GM23248 (cell line): ENCODE results near the gene MAT2A. TPM values are rescaled to one million over a fixed set of nuclear protein-coding genes. Genes with fewer than 3 reads are reported as not detected.
"Not testable (repeated sequence)": the region's sequence is repeated elsewhere in the genome, so short reads cannot be mapped to it uniquely, and the experiment has no call there.

Experiments
- DNase-seq: peaks from one replicate; pipeline ENCODE4 v3.0.0-alpha.2; 2015
- H2AFZ ChIP-seq: fragments of 200-600 bp; sonication (generic); 2 replicates; pipeline ENCODE4 v1.6.1; 2016; ENCODE audit warnings: antibody characterized with exemption
- H3F3A ChIP-seq: fragments of 200-600 bp; sonication (generic); 2 replicates; pipeline ENCODE4 v1.6.1; 2016; ENCODE audit warnings: mild to moderate bottlenecking, antibody characterized with exemption, mixed run types; ENCODE audit not compliant: insufficient read depth
- H3K27ac ChIP-seq: fragments of 200-600 bp; sonication (generic); 2 replicates; pipeline ENCODE4 v1.5.1; 2016; ENCODE audit warnings: mild to moderate bottlenecking
- H3K27me3 ChIP-seq: fragments of 200-600 bp; sonication (generic); replicated peaks from 2 replicates; pipeline ENCODE4 v1.6.1; 2016; ENCODE audit warnings: mild to moderate bottlenecking; ENCODE audit not compliant: insufficient read depth
- H3K36me3 ChIP-seq: fragments of 200-600 bp; sonication (generic); 2 replicates; pipeline ENCODE4 v1.6.1; 2016; ENCODE audit warnings: low read depth, mild to moderate bottlenecking
- H3K4me1 ChIP-seq: fragments of 200-600 bp; sonication (generic); 2 replicates; pipeline ENCODE4 v1.6.1; 2016; ENCODE audit warnings: mild to moderate bottlenecking; ENCODE audit not compliant: insufficient read depth
- H3K4me2 ChIP-seq: fragments of 200-600 bp; sonication (generic); one replicate; pipeline ENCODE4 v1.6.1; 2016; ENCODE audit warnings: mild to moderate bottlenecking; ENCODE audit not compliant: unreplicated experiment
- H3K4me3 ChIP-seq: fragments of 200-600 bp; sonication (generic); 2 replicates; pipeline ENCODE4 v1.5.1; 2016; ENCODE audit warnings: mild to moderate bottlenecking
- H3K79me2 ChIP-seq: fragments of 200-600 bp; sonication (generic); 2 replicates; pipeline ENCODE4 v1.6.1; 2016; ENCODE audit warnings: mild to moderate bottlenecking; ENCODE audit not compliant: insufficient read depth
- H3K9ac ChIP-seq: fragments of 200-600 bp; sonication (generic); 2 replicates; pipeline ENCODE4 v1.6.1; 2016; ENCODE audit warnings: mild to moderate bottlenecking
- H3K9me2 ChIP-seq: fragments of 200-600 bp; sonication (generic); 2 replicates; pipeline ENCODE4 v1.6.1; 2016; ENCODE audit warnings: mixed run types, mild to moderate bottlenecking, moderate library complexity; ENCODE audit not compliant: insufficient read depth
- H3K9me3 ChIP-seq: fragments of 200-600 bp; sonication (generic); one replicate; pipeline ENCODE4 v1.6.1; 2017; ENCODE audit warnings: low read depth
- H4K20me1 ChIP-seq: fragments of 200-600 bp; sonication (generic); 2 replicates; pipeline ENCODE4 v1.6.0; 2016; ENCODE audit not compliant: insufficient read depth
- EZH2 ChIP-seq: fragments of 200-600 bp; sonication (generic); IDR thresholded peaks from 2 replicates; pipeline ENCODE4 v1.6.1; 2018; ENCODE audit warnings: antibody characterized with exemption, mild to moderate bottlenecking; ENCODE audit not compliant: insufficient read depth, poor library complexity, severe bottlenecking
- EZH2phosphoT487 ChIP-seq: fragments of 200-600 bp; sonication (generic); IDR thresholded peaks from 2 replicates; pipeline ENCODE4 v1.6.1; 2018; ENCODE audit warnings: antibody characterized with exemption, moderate library complexity, mild to moderate bottlenecking, low read depth; ENCODE audit not compliant: insufficient read depth
- WGBS, 2 experiments: methylation state at CpG; one replicate each; pipeline ENCODE4 v1.1.6; 2015 to 2017; ENCODE audit warnings: low lambda C conversion rate in 2 of 2, low coverage in 1 of 2; ENCODE audit errors: missing lambda C conversion rate in 2 of 2; 5-methylcytosine and 5-hydroxymethylcytosine counted together
- in situ Hi-C: fragments of 300-500 bp; cut with MboI; formaldehyde crosslinking; loops from 2 replicates; pipeline ENCODE4 v1.15.0; 2020
- polyA plus RNA-seq: library from polyadenylated mRNA; unstranded; fragments of >200 nt; fragmentation: Nextera tagmentation; extraction: Ambion mirVana; gene quantifications from 2 replicates; pipeline ENCODE4 v1.2.1, GENCODE V29; 2016
- small RNA-seq: library from RNA; depleted of rRNA; stranded (forward); fragments of <200 nt; gene quantifications from one replicate; pipeline ENCODE3, GENCODE V24; 2014; ENCODE audit warnings: low read depth, low replicate concordance
- total RNA-seq: library from RNA; depleted of rRNA; stranded (reverse); fragments of >200 nt; shearing (Covaris generic); gene quantifications from 2 replicates; pipeline ENCODE4 v1.2.3, GENCODE V29; 2014; rRNA removed

MAT2A gene
- total and polyA plus RNA-seq, 2 experiments from 2014 or later, result 104 to 217 TPM

- 85 to 90% methylated on average over 12 of the region's 12 CpGs for WGBS, 2 experiments
- Histone ChIP-seq H3K4me2 (no peak overlapping the region), H3K4me1 (peaks cover 41% of the 10 kb centered on the region)
These were observed 52.6 kb downstream of the MAT2A start for GRCh38 chr2:85591563-85591962.

GRCh38 chr2:85592299-85592698, 53.3 kb downstream of the MAT2A start:
- H3K4me2 ChIP-seq, H3K9ac ChIP-seq, H3K4me3 ChIP-seq, H4K20me1 ChIP-seq, H3K36me3 ChIP-seq, in situ Hi-C loops, H2AFZ ChIP-seq, H3K9me3 ChIP-seq, H3K9me2 ChIP-seq, DNase-seq, H3K27me3 ChIP-seq: not testable (repeated sequence)
- peaks cover 40% of the 10 kb centered on the region for H3F3A ChIP-seq
- peak overlapping the region; percentile 96; the same call in 1 of the 2 replicates for H3K27ac ChIP-seq
- 92% methylated on average over 9 of the region's 9 CpGs for WGBS, 2 experiments
- H3K79me2 ChIP-seq, result peaks cover 73% of the 10 kb centered on the region
- peaks cover 47% of the 10 kb centered on the region for H3K4me1 ChIP-seq

More at GRCh38 chr2:85591563-85591962, 52.6 kb downstream of the MAT2A start:
- H3K36me3 ChIP-seq, result no peaks in the 10 kb centered on the region
- no peaks in the 10 kb centered on the region for H3K9me3 ChIP-seq
- peak overlapping the region; percentile 96 for H3K27ac ChIP-seq
- H2AFZ ChIP-seq, result no peak overlapping the region
- no peaks in the 10 kb centered on the region for H3K9me2 ChIP-seq
- peaks cover 73% of the 10 kb centered on the region for H3K79me2 ChIP-seq
- no peaks in the 10 kb centered on the region for H3K27me3 ChIP-seq
- TF ChIP-seq EZH2phosphoT487, result no peak
- TF ChIP-seq EZH2, result no peak
- H3K4me3 ChIP-seq, result no peak overlapping the region
- no peaks in the 10 kb centered on the region for H4K20me1 ChIP-seq
- peak overlapping the region; percentile 77 for H3K9ac ChIP-seq
- no peak for DNase-seq
- in situ Hi-C loops, result no loop called here
- H3F3A ChIP-seq, result peaks cover 40% of the 10 kb centered on the region

GRCh38 chr2:85593023-85593422, 54.1 kb downstream of the MAT2A start:
- Histone ChIP-seq H3K4me3 (no peak overlapping the region), H3K27me3 (no peaks in the 10 kb centered on the region), H2AFZ (no peak overlapping the region), H3K4me2 (no peak overlapping the region), H3K9ac (no peak overlapping the region), H3K36me3 (peaks cover 6% of the 10 kb centered on the region; the same call in 1 of the 2 replicates), H3K4me1 (peaks cover 47% of the 10 kb centered on the region), H3K9me3 (no peaks in the 10 kb centered on the region), H3K27ac (no peak overlapping the region), H4K20me1 (no peaks in the 10 kb centered on the region), H3F3A (peaks cover 40% of the 10 kb centered on the region), H3K9me2 (no peaks in the 10 kb centered on the region), H3K79me2 (peaks cover 73% of the 10 kb centered on the region)
- TF ChIP-seq EZH2 (no peak), EZH2phosphoT487 (no peak)
- WGBS, 2 experiments, result 60 to 64% methylated on average over 3 of the region's 3 CpGs
- DNase-seq, result no peak
- in situ Hi-C loops, result no loop called here

Small RNA genes lying within 50 kb of the gene (small RNA-seq; reads per million reads assigned to genes)
- not detected for gene RN7SL126P

Other genes starting within 250 kb of the MAT2A start
- gene TGOLN2, start 211.2 kb upstream of the MAT2A start, total RNA-seq, result 96.8 and 125 TPM in 2 replicates
- gene TGOLN2, start 211.2 kb upstream of the MAT2A start, polyA plus RNA-seq, result 117 and 118 TPM in 2 replicates
- gene RETSAT, start 184.6 kb upstream of the MAT2A start, total RNA-seq, result 46.0 and 68.6 TPM in 2 replicates
- 15.6 and 20.4 TPM in 2 replicates for gene RETSAT, start 184.6 kb upstream of the MAT2A start, polyA plus RNA-seq
- 15.4 and 23.8 TPM in 2 replicates for gene ELMOD3, start 184.4 kb upstream of the MAT2A start, total RNA-seq
- 12.8 and 15.3 TPM in 2 replicates for gene ELMOD3, start 184.4 kb upstream of the MAT2A start, polyA plus RNA-seq
- gene CAPG, start 128.8 kb upstream of the MAT2A start, total RNA-seq, result 223 and 249 TPM in 2 replicates
- gene CAPG, start 128.8 kb upstream of the MAT2A start, polyA plus RNA-seq, result 346 and 384 TPM in 2 replicates
- not detected in 2 replicates for gene SH2D6, start 120.5 kb upstream of the MAT2A start, total RNA-seq
- gene SH2D6, start 120.5 kb upstream of the MAT2A start, polyA plus RNA-seq, result 0.31 TPM in 1 of 2 replicates, not detected in the other
- gene GGCX, start 22.3 kb downstream of the MAT2A start, total RNA-seq, result 74.7 and 81.3 TPM in 2 replicates
- gene GGCX, start 22.3 kb downstream of the MAT2A start, polyA plus RNA-seq, result 62.7 and 65.4 TPM in 2 replicates
- gene VAMP8, start 38.4 kb downstream of the MAT2A start, total RNA-seq, result 1.7 TPM in 1 of 2 replicates, not detected in the other
- 1.0 and 1.2 TPM in 2 replicates for gene VAMP8, start 38.4 kb downstream of the MAT2A start, polyA plus RNA-seq
- 50.3 and 59.0 TPM in 2 replicates for gene VAMP5, start 45.3 kb downstream of the MAT2A start, total RNA-seq
- gene VAMP5, start 45.3 kb downstream of the MAT2A start, polyA plus RNA-seq, result 287 and 289 TPM in 2 replicates
- gene RNF181, start 56.6 kb downstream of the MAT2A start, total RNA-seq, result 159 and 178 TPM in 2 replicates
- 294 and 308 TPM in 2 replicates for gene RNF181, start 56.6 kb downstream of the MAT2A start, polyA plus RNA-seq
- gene TMEM150A, start 63.5 kb downstream of the MAT2A start, total RNA-seq, result 13.5 and 20.9 TPM in 2 replicates
- gene TMEM150A, start 63.5 kb downstream of the MAT2A start, polyA plus RNA-seq, result 35.7 and 36.0 TPM in 2 replicates
- 9.8 and 19.5 TPM in 2 replicates for gene C2orf68, start 72.9 kb downstream of the MAT2A start, total RNA-seq
- 30.4 and 31.3 TPM in 2 replicates for gene C2orf68, start 72.9 kb downstream of the MAT2A start, polyA plus RNA-seq
- gene USP39, start 77.0 kb downstream of the MAT2A start, total RNA-seq, result 41.4 and 44.5 TPM in 2 replicates
- gene USP39, start 77.0 kb downstream of the MAT2A start, polyA plus RNA-seq, result 43.3 and 43.7 TPM in 2 replicates
- gene SFTPB, start 129.0 kb downstream of the MAT2A start, total RNA-seq, result not detected in 2 replicates
- gene SFTPB, start 129.0 kb downstream of the MAT2A start, polyA plus RNA-seq, result not detected in 2 replicates
- gene GNLY, start 155.2 kb downstream of the MAT2A start, total RNA-seq, result not detected in 2 replicates
- not detected in 2 replicates for gene GNLY, start 155.2 kb downstream of the MAT2A start, polyA plus RNA-seq
- 40.7 and 50.1 TPM in 2 replicates for gene ATOH8, start 214.8 kb downstream of the MAT2A start, total RNA-seq
- 12.0 and 12.7 TPM in 2 replicates for gene ATOH8, start 214.8 kb downstream of the MAT2A start, polyA plus RNA-seq